HG02884 (cell line): ENCODE data around the gene MARCHF4.
A peak's percentile ranks its signal among the peaks of the same experiment; 100 is the strongest.
"Not testable (repeated sequence)": the region's sequence is repeated elsewhere in the genome, so short reads cannot be mapped to it uniquely, and the experiment has no call there.

Source experiments
- ATAC-seq: cut with Tn5 transposase; IDR thresholded peaks from one replicate; pipeline ENCODE4 v1.9.1; 2021; ENCODE audit warnings: mild to moderate bottlenecking, moderate library complexity; ENCODE audit not compliant: unreplicated experiment

Gene MARCHF4

GRCh38 chr2:216392018-216392562 lies 19.8 kb upstream of the MARCHF4 start:
- no peak for ATAC-seq

- no peak for ATAC-seq
Observed at GRCh38 chr2:216391401-216391800, 19.1 kb upstream of the MARCHF4 start.

- no peak for ATAC-seq
Observed at GRCh38 chr2:216389570-216389969, 17.3 kb upstream of the MARCHF4 start.

GRCh38 chr2:216388046-216388884 lies 16.0 kb upstream of the MARCHF4 start:
- peak; percentile 57 for ATAC-seq

GRCh38 chr2:216387262-216387661 lies 15.0 kb upstream of the MARCHF4 start:
- no peak for ATAC-seq

- no peak for ATAC-seq
Observed at GRCh38 chr2:216385478-216385877, 13.2 kb upstream of the MARCHF4 start.

GRCh38 chr2:216384409-216384808 lies 12.1 kb upstream of the MARCHF4 start:
- not testable (repeated sequence) for ATAC-seq

GRCh38 chr2:216379977-216380376 lies 7.7 kb upstream of the MARCHF4 start:
- no peak for ATAC-seq

- no peak for ATAC-seq
Observed at GRCh38 chr2:216375286-216375685, 3.0 kb upstream of the MARCHF4 start.

GRCh38 chr2:216373896-216374295 lies 1.6 kb upstream of the MARCHF4 start:
- no peak for ATAC-seq

- ATAC-seq = no peak
Observed at GRCh38 chr2:216372761-216373291, 543 bp upstream of the MARCHF4 start.

GRCh38 chr2:216370961-216371712 lies 1.1 kb downstream of the MARCHF4 start:
- ATAC-seq = no peak

- ATAC-seq = no peak
Observed at GRCh38 chr2:216369821-216370220, 2.5 kb downstream of the MARCHF4 start.

GRCh38 chr2:216366777-216367471 lies 5.4 kb downstream of the MARCHF4 start:
- no peak for ATAC-seq

- no peak for ATAC-seq
Observed at GRCh38 chr2:216365518-216365917, 6.8 kb downstream of the MARCHF4 start.

- ATAC-seq = no peak
Observed at GRCh38 chr2:216363221-216363620, 9.1 kb downstream of the MARCHF4 start.

GRCh38 chr2:216362730-216363129 lies 9.6 kb downstream of the MARCHF4 start:
- no peak for ATAC-seq

- ATAC-seq = no peak
Observed at GRCh38 chr2:216355711-216356110, 16.6 kb downstream of the MARCHF4 start.

- no peak for ATAC-seq
Observed at GRCh38 chr2:216354306-216354705, 18.0 kb downstream of the MARCHF4 start.

GRCh38 chr2:216352653-216353270 lies 19.5 kb downstream of the MARCHF4 start:
- no peak for ATAC-seq
